Skeletal muscle tissue (tissue), 4 donors: ENCODE measurements around the gene FRS3. TPM values are rescaled to one million over a fixed set of nuclear protein-coding genes. Genes with fewer than 3 reads are reported as not detected.

Experiments
- H3K27ac ChIP-seq: one replicate; pipeline ENCODE4 v1.7.0; 2013; ENCODE audit warnings: mild to moderate bottlenecking, low read depth, low read length, inconsistent platforms
- H3K27me3 ChIP-seq, 3 donors: one replicate each; pipeline ENCODE4 v1.7.0; 2013; ENCODE audit warnings: low read length in 3 of 3; ENCODE audit not compliant: control insufficient read depth in 3 of 3, insufficient read depth in 3 of 3
- H3K36me3 ChIP-seq, 3 donors: one replicate each; pipeline ENCODE4 v1.7.0; 2013; ENCODE audit warnings: low read length in 3 of 3; ENCODE audit not compliant: control insufficient read depth in 3 of 3, insufficient read depth in 3 of 3
- H3K4me1 ChIP-seq, 3 donors: one replicate each; pipeline ENCODE4 v1.7.0; 2013; ENCODE audit warnings: low read length in 3 of 3, mild to moderate bottlenecking in 3 of 3; ENCODE audit not compliant: control insufficient read depth in 3 of 3, insufficient read depth in 3 of 3
- H3K4me3 ChIP-seq, 3 donors: one replicate each; pipeline ENCODE4 v1.7.0; 2013; ENCODE audit warnings: low read length in 3 of 3
- H3K9ac ChIP-seq, 3 donors: one replicate each; pipeline ENCODE4 v1.7.0; 2013; ENCODE audit warnings: low read length in 3 of 3, mild to moderate bottlenecking in 3 of 3, moderate library complexity in 2 of 3, low read depth in 1 of 3
- H3K9me3 ChIP-seq, 3 donors: one replicate each; pipeline ENCODE4 v1.7.0; 2013; ENCODE audit warnings: low read length in 3 of 3; ENCODE audit not compliant: control insufficient read depth in 3 of 3
- total RNA-seq: library from RNA; depleted of rRNA; stranded (reverse); fragments of >200 nt; gene quantifications from one replicate; pipeline ENCODE4 v1.2.3, GENCODE V29; 2014
- donor health status: Osteomylitis.

Gene FRS3
- total RNA-seq, 1 donor from 2014 or later: 1.6 TPM

DNA sequence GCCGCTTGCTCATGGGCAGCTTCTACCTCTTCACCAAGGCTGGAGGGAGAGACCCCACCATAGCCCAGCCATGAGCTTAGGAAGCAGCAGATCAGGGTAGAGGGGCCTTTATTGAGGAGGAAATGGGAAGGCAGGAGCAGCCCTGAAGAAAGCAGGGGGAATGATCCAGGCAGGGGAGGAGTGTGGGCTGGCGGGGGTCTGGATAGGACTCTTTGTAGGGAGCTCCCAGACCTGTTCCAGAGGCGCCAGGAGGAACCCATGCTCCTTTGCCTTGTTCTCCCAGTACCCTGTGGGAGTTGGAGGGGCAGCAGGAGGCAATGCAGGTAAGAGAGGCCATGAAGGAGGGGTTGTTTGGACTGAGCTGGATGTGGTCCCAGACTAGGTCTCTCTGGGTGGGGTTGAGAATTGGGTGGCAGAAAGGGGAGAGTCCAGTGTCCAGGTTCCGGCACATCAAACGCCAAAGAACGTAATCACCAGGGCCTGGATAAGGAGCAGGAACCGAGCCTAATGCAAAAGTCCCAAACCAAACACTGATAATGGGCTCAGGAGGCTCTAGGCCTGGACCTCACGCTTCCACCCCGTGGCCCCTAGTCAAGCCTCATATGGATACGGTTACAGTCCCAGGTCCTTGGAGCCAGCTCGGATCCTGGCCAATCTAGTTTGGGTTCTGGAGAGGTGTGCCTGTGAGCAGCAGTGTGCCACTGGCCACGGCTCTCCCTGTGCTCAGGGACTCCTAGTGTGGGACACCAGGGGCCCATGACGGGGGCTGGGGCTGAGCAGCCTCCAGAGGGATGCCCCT is 20.4 kb downstream of the FRS3 start:
- no peaks in the 10 kb centered on the region for H3K9me3 ChIP-seq
- no peak overlapping the region for H3K9ac ChIP-seq
- no peak overlapping the region for H3K4me3 ChIP-seq
- H3K27ac ChIP-seq: no peak overlapping the region
- H3K36me3 ChIP-seq: no peaks in the 10 kb centered on the region
- peaks cover 0 to 7% (median 2%) of the 10 kb centered on the region in 3 donors for H3K4me1 ChIP-seq
- H3K27me3 ChIP-seq: no peaks in the 10 kb centered on the region

- H3K27ac ChIP-seq: no peak overlapping the region
- H3K27me3 ChIP-seq: no peaks in the 10 kb centered on the region
- no peaks in the 10 kb centered on the region for H3K9me3 ChIP-seq
- H3K9ac ChIP-seq: no peak overlapping the region
- no peaks in the 10 kb centered on the region for H3K36me3 ChIP-seq
- H3K4me3 ChIP-seq: no peak overlapping the region
- H3K4me1 ChIP-seq: peaks cover 0 to 7% (median 2%) of the 10 kb centered on the region in 3 donors
Observed at GRCh38 chr6:41758641-41759035, 21.1 kb downstream of the FRS3 start.

- Histone ChIP-seq H3K9me3 (no peaks in the 10 kb centered on the region), H3K4me1 (peaks cover 0 to 7% (median 2%) of the 10 kb centered on the region in 3 donors), H3K9ac (no peak overlapping the region), H3K27me3 (no peaks in the 10 kb centered on the region), H3K4me3 (no peak overlapping the region), H3K36me3 (no peaks in the 10 kb centered on the region), H3K27ac (no peak overlapping the region)
Observed at GRCh38 chr6:41757931-41758640, 21.6 kb downstream of the FRS3 start.

DNA sequence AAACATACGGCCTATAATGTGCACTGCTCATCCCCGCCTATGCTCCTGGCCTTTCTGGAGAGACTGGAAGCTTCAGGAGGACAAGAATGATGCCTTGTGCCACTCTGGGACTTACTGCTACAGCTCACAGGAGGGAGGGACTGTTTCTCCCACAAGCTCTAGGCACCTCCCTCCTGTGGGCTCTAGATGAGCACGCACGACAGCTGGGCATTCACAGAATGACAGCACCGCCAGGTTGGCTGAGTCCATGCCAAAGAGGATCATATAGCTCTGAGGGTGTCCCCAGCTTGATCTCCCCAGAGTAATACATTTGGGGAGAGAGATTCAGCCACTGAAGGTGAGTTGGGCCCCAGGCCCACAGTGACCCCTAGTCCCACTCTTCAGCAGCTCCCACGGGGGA is 22.4 kb downstream of the FRS3 start:
- Histone ChIP-seq H3K4me3 (no peak overlapping the region), H3K4me1 (peaks cover 0 to 7% (median 2%) of the 10 kb centered on the region in 3 donors), H3K9me3 (no peaks in the 10 kb centered on the region), H3K9ac (no peak overlapping the region), H3K27ac (no peak overlapping the region), H3K27me3 (no peaks in the 10 kb centered on the region), H3K36me3 (no peaks in the 10 kb centered on the region)

DNA sequence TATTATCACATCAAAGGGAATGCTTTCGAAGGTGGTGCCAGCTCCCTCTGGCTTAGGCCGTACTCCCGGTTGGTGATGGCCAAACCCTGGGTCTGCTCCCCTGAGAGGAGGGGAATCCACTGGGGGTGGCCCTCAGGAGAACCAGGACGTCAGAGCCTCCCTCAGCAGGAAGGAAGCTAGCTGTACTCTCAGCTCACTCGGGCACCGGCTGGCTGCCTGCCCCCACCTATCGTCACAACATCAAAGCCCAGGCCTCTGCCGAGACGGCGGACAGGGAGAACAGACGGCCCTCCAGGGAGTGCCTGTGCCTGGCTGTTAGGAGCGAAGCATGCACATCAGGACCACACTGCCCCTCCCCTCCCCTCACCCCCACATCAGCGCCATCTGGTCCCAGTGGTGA is 23.3 kb downstream of the FRS3 start:
- H3K9ac ChIP-seq: no peak overlapping the region
- peaks cover 0 to 7% (median 2%) of the 10 kb centered on the region in 3 donors for H3K4me1 ChIP-seq

GRCh38 chr6:41755895-41756294 is 23.8 kb downstream of the FRS3 start:
- Histone ChIP-seq H3K4me3 (no peak overlapping the region), H3K9ac (no peak overlapping the region), H3K36me3 (no peaks in the 10 kb centered on the region), H3K4me1 (peaks cover 0 to 7% (median 2%) of the 10 kb centered on the region in 3 donors), H3K9me3 (no peaks in the 10 kb centered on the region), H3K27me3 (no peaks in the 10 kb centered on the region), H3K27ac (no peak overlapping the region)

More for the DNA sequence above, 23.3 kb downstream of the FRS3 start:
- Histone ChIP-seq H3K4me3 (no peak overlapping the region), H3K27me3 (no peaks in the 10 kb centered on the region), H3K36me3 (no peaks in the 10 kb centered on the region), H3K9me3 (no peaks in the 10 kb centered on the region), H3K27ac (no peak overlapping the region)

- H3K27ac ChIP-seq: no peak overlapping the region
- H3K27me3 ChIP-seq: no peaks in the 10 kb centered on the region
- H3K9ac ChIP-seq: no peak overlapping the region
- H3K4me3 ChIP-seq: no peak overlapping the region
- H3K9me3 ChIP-seq: no peaks in the 10 kb centered on the region
- H3K4me1 ChIP-seq: no peaks in the 10 kb centered on the region
- no peaks in the 10 kb centered on the region for H3K36me3 ChIP-seq
Observed at GRCh38 chr6:41750374-41750773, 29.3 kb downstream of the FRS3 start.

- H3K27ac ChIP-seq: no peak overlapping the region
- no peaks in the 10 kb centered on the region for H3K36me3 ChIP-seq
- no peaks in the 10 kb centered on the region for H3K9me3 ChIP-seq
- no peaks in the 10 kb centered on the region for H3K27me3 ChIP-seq
- H3K4me1 ChIP-seq: no peaks in the 10 kb centered on the region
- no peak overlapping the region for H3K4me3 ChIP-seq
- H3K9ac ChIP-seq: no peak overlapping the region
Observed at GRCh38 chr6:41748542-41748941, 31.2 kb downstream of the FRS3 start.

DNA sequence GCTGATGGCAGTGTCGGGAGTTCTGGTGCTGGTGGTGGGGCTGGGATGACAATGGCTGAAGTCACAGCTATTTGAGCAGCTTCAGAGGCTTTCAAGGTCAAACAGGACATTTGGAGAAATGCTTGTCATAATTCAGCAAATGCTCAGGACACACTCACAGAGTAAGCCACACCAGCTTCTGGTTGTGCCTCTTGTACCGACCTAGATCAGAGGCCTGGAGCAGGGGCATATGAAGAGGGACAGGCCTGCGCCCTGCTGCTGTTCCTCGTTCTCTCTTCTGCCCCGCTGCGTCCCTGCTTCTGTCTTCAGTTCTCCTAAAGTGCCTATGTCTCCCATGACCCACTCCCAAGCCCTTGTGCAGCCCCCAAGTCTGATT is 31.6 kb downstream of the FRS3 start:
- no peaks in the 10 kb centered on the region for H3K36me3 ChIP-seq
- no peak overlapping the region for H3K4me3 ChIP-seq
- H3K9ac ChIP-seq: no peak overlapping the region
- no peaks in the 10 kb centered on the region for H3K27me3 ChIP-seq
- no peak overlapping the region for H3K27ac ChIP-seq
- no peaks in the 10 kb centered on the region for H3K4me1 ChIP-seq
- no peaks in the 10 kb centered on the region for H3K9me3 ChIP-seq
